Stimulated activated CD8-positive, alpha-beta memory T cell treated with anti-CD3 and anti-CD28 coated beads, Interleukin-2, amount 100 ng/mL, for 1 hour (primary cell): ENCODE results near the gene CCNYL1.

Experiments used
- DNase-seq, 2 donors: peaks; one replicate each; pipeline ENCODE4 v3.0.0-alpha.2; 2020; ENCODE audit warnings: low read depth in 2 of 2

The CCNYL1 gene

GRCh38 chr2:207791579-207792243 is 80.3 kb downstream of the CCNYL1 start:
- DNase-seq, result no peak

GRCh38 chr2:207792244-207792785 is 80.9 kb downstream of the CCNYL1 start:
- no peak for DNase-seq

- DNase-seq, result no peak
These were observed 85.3 kb downstream of the CCNYL1 start for GRCh38 chr2:207796585-207797350.

- no peak for DNase-seq
These were observed 89.8 kb downstream of the CCNYL1 start for GRCh38 chr2:207801259-207801658.

DNA sequence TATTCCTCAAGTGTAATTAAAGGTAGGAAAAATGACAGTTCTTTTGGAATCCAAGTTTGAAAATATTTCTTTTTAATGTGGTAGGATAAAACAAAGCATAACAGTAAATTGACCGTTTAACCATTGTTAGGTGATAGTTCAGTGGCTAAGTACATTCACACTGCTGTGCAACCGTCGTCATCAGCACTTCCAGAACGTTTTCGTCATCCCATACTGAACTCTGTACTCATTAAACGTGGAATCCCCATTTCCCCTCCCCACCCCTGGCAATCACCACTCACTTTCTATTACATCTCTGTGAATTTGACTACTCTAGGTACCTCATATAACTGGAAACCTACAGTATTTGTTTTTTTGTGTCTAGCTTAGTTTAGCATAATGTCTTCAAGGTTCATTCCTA is 91.2 kb downstream of the CCNYL1 start:
- DNase-seq, result no peak
